ENCODE measurements around the gene ITGB5.

DNA sequence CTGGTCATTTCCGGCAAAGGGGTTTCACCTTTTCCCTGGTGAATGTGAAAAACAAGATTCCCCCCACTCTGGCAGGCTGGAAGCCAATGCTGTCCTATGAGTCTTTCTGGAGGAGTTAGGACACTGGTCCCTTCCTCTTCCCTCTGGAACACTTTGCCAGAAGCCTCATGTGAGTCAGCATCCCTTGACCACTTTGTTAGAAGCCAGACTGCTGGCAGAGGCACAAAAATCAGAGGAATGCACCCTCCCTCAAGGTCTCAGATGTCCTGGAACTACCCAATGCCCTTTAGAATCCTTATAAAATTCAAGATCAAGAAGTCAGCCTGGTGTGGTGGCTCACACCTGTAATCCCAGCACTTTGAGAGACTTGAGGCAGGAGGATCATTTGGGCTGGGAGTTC is 26.6 kb downstream of the ITGB5 start:
- peak; percentile 47 for TF ChIP-seq TCF7L2 (IDR thresholded peaks at IDR 0.05; ENCODE audit: borderline replicate concordance, extremely low read depth, insufficient read depth, insufficient read length)
- no peak for TF ChIP-seq POLR2A (IDR thresholded peaks at IDR 0.05; ENCODE audit: borderline replicate concordance, extremely low read depth, insufficient read depth, insufficient read length)
- TF ChIP-seq, protein P1, sequence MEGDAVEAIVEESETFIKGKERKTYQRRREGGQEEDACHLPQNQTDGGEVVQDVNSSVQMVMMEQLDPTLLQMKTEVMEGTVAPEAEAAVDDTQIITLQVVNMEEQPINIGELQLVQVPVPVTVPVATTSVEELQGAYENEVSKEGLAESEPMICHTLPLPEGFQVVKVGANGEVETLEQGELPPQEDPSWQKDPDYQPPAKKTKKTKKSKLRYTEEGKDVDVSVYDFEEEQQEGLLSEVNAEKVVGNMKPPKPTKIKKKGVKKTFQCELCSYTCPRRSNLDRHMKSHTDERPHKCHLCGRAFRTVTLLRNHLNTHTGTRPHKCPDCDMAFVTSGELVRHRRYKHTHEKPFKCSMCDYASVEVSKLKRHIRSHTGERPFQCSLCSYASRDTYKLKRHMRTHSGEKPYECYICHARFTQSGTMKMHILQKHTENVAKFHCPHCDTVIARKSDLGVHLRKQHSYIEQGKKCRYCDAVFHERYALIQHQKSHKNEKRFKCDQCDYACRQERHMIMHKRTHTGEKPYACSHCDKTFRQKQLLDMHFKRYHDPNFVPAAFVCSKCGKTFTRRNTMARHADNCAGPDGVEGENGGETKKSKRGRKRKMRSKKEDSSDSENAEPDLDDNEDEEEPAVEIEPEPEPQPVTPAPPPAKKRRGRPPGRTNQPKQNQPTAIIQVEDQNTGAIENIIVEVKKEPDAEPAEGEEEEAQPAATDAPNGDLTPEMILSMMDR (IDR thresholded peaks at IDR 0.05 in 2 of 3, conservative IDR thresholded peaks at IDR 0.05 in 1 of 3; ENCODE audit: borderline replicate concordance in 1 of 3, insufficient read depth in 1 of 3, low read depth in 2 of 3, low read length in 2 of 3): no peak
